SK-N-SH (cell line): ENCODE results near the gene SDHAF4. TPM values are rescaled to one million over a fixed set of nuclear protein-coding genes. Genes with fewer than 3 reads are reported as not detected.
"Not testable (repeated sequence)": the region's sequence is repeated elsewhere in the genome, so short reads cannot be mapped to it uniquely, and the experiment has no call there.

Experiments
- CTCF ChIA-PET: fragments of 300-600, 350-600 bp; formaldehyde crosslinking; extraction: SDS; loops from one replicate; lab custom pipeline; 2021; lab: Yijun Ruan, JAX
- POLR2A ChIA-PET: fragments of 350-600 bp; sonication (Branson Sonifier 250); formaldehyde crosslinking; extraction: SDS; loops from one replicate; lab custom pipeline; 2020; ENCODE audit warnings: antibody characterized with exemption, inconsistent platforms; lab: Yijun Ruan, JAX
- DNase-seq: peaks from one replicate; pipeline ENCODE4 v3.0.0; 2012
- H2AFZ ChIP-seq: fragments of 200-600 bp; sonication (generic); 2 replicates; pipeline ENCODE4 v1.8.1; 2016; ENCODE audit warnings: antibody characterized with exemption, mild to moderate bottlenecking, low read depth
- H3F3A ChIP-seq: fragments of 200-600 bp; sonication (generic); replicated peaks from 2 replicates; pipeline ENCODE3; 2016; ENCODE audit warnings: antibody characterized with exemption, mild to moderate bottlenecking; ENCODE audit not compliant: insufficient read depth
- H3K27ac ChIP-seq, 2 experiments: fragments of 200-500 bp in 1 of 2; fragments of 200-600 bp in 1 of 2; sonication (Bioruptor generic) in 1 of 2; sonication (generic), shearing (Covaris generic) in 1 of 2; 2 replicates each; pipeline versions ENCODE4 v1.5.1 to v1.6.1; 2014 to 2016; ENCODE audit warnings: low read depth in 2 of 2, inconsistent platforms in 1 of 2, low read length in 1 of 2, mild to moderate bottlenecking in 1 of 2, mixed read lengths in 1 of 2
- H3K27me3 ChIP-seq: fragments of 200-600 bp; sonication (generic), shearing (Covaris generic); 2 replicates; pipeline ENCODE4 v1.6.1; 2016; ENCODE audit warnings: mixed run types; ENCODE audit not compliant: insufficient read depth
- H3K36me3 ChIP-seq, 2 experiments: fragments of 200-500 bp in 1 of 2; fragments of 200-600 bp in 1 of 2; sonication (Bioruptor generic) in 1 of 2; sonication (generic) in 1 of 2; replicated peaks in 1 of 2; 2 replicates each; pipeline versions ENCODE3 to v1.5.1; 2014 to 2016; ENCODE audit warnings: low read length in 1 of 2, mild to moderate bottlenecking in 1 of 2; ENCODE audit not compliant: insufficient read depth in 2 of 2, control insufficient read depth in 1 of 2
- H3K4me1 ChIP-seq, 2 experiments: fragments of 200-500 bp in 1 of 2; fragments of 200-600 bp in 1 of 2; sonication (Bioruptor generic) in 1 of 2; sonication (generic), shearing (Covaris generic) in 1 of 2; 2 replicates each; pipeline versions ENCODE4 v1.5.1 to v1.6.1; 2014 to 2016; ENCODE audit warnings: low read depth in 1 of 2, low read length in 1 of 2, mixed run types in 1 of 2; ENCODE audit not compliant: insufficient read depth in 2 of 2, control insufficient read depth in 1 of 2
- H3K4me2 ChIP-seq: fragments of 200-600 bp; sonication (generic), shearing (Covaris generic); 2 replicates; pipeline ENCODE4 v1.6.1; 2017; ENCODE audit warnings: mixed run types
- H3K4me3 ChIP-seq, 2 experiments: fragments of 200-500 bp in 1 of 2; fragments of 200-600 bp in 1 of 2; sonication (Bioruptor generic) in 1 of 2; sonication (generic), shearing (Covaris generic) in 1 of 2; 2 replicates each; pipeline versions ENCODE4 v1.5.1 to v1.8.1; 2014 to 2016; ENCODE audit warnings: low read depth in 2 of 2, inconsistent platforms in 1 of 2, low read length in 1 of 2, mild to moderate bottlenecking in 1 of 2, mixed read lengths in 1 of 2, moderate library complexity in 1 of 2
- H3K79me2 ChIP-seq: fragments of 200-600 bp; sonication (generic); 2 replicates; pipeline ENCODE4 v1.8.1; 2017; ENCODE audit warnings: mild to moderate bottlenecking; ENCODE audit not compliant: insufficient read depth
- H3K9ac ChIP-seq: fragments of 200-600 bp; sonication (generic); 2 replicates; pipeline ENCODE4 v1.6.1; 2017; ENCODE audit warnings: mixed run types
- H3K9me2 ChIP-seq: fragments of 200-600 bp; sonication (generic); 2 replicates; pipeline ENCODE4 v1.6.1; 2017; ENCODE audit warnings: mixed run types
- H3K9me3 ChIP-seq: fragments of 200-600 bp; sonication (generic); 2 replicates; pipeline ENCODE4 v1.6.1; 2017; ENCODE audit warnings: mixed run types, mild to moderate bottlenecking, moderate library complexity
- H4K20me1 ChIP-seq: fragments of 200-600 bp; sonication (generic); 2 replicates; pipeline ENCODE4 v1.6.1; 2017; ENCODE audit warnings: mild to moderate bottlenecking, mixed run types; ENCODE audit not compliant: insufficient read depth
- CHD2 ChIP-seq: fragments of 150-350 bp; IDR thresholded peaks from 2 replicates; pipeline ENCODE4 v1.6.1; 2018; ENCODE audit warnings: low read length; ENCODE audit not compliant: partially characterized antibody
- EZH2phosphoT487 ChIP-seq: fragments of 200-600 bp; sonication (generic); IDR thresholded peaks from 2 replicates; pipeline ENCODE4 v1.6.1; 2017; ENCODE audit warnings: low read depth, mixed run types, mild to moderate bottlenecking, antibody characterized with exemption, moderate library complexity, borderline replicate concordance
- GABPA ChIP-seq: IDR thresholded peaks from 2 replicates; pipeline ENCODE4 v1.4.0; 2012; ENCODE audit warnings: low read depth, mild to moderate bottlenecking
- GATA2 ChIP-seq: sonication (generic); formaldehyde crosslinking; IDR thresholded peaks from 2 replicates; pipeline ENCODE4 v1.5.0; 2020; ENCODE audit warnings: mild to moderate bottlenecking, missing genetic modification reagents
- POLR2AphosphoS5 ChIP-seq: IDR thresholded peaks from 2 replicates; pipeline ENCODE4 v1.6.1; 2012; ENCODE audit warnings: low read depth, low read length
- RCOR1 ChIP-seq: fragments of 150-350 bp; IDR thresholded peaks from 2 replicates; pipeline ENCODE4 v1.6.1; 2017; ENCODE audit warnings: antibody characterized with exemption, low read length
- RXRA ChIP-seq: IDR thresholded peaks from 2 replicates; pipeline ENCODE4 v1.4.0; 2012; ENCODE audit warnings: low read depth, mild to moderate bottlenecking, borderline replicate concordance
- SMC3 ChIP-seq: IDR thresholded peaks from 2 replicates; pipeline ENCODE4 v1.6.1; 2012; ENCODE audit warnings: low read depth, low read length, improper control_type of control experiment
- TCF12 ChIP-seq: IDR thresholded peaks from 2 replicates; pipeline ENCODE4 v1.4.0; 2012
- WGBS: methylation state at CpG from one replicate; pipeline ENCODE4 v1.1.6; 2017; ENCODE audit warnings: low lambda C conversion rate; 5-methylcytosine and 5-hydroxymethylcytosine counted together
- polyA plus RNA-seq, 3 experiments: library from polyadenylated mRNA; depleted of rRNA; stranded (reverse); fragments of >200 nt; gene quantifications; 2 replicates each; pipeline ENCODE4 v1.2.3, GENCODE V29; 2012
- TF ChIP-seq, protein P1 (sequence below): IDR thresholded peaks from 2 replicates; pipeline ENCODE4 v1.4.0; 2012; ENCODE audit warnings: low read depth, borderline replicate concordance
- TF ChIP-seq, protein P2 (sequence below): fragments of 150-350 bp; IDR thresholded peaks from 2 replicates; pipeline ENCODE4 v1.6.1; 2016; ENCODE audit warnings: mild to moderate bottlenecking, low read depth, low read length

The SDHAF4 gene
- polyA plus RNA-seq, 1 of the 3 experiments (the other 2 are of a cell fraction), result 8.6 TPM

DNA sequence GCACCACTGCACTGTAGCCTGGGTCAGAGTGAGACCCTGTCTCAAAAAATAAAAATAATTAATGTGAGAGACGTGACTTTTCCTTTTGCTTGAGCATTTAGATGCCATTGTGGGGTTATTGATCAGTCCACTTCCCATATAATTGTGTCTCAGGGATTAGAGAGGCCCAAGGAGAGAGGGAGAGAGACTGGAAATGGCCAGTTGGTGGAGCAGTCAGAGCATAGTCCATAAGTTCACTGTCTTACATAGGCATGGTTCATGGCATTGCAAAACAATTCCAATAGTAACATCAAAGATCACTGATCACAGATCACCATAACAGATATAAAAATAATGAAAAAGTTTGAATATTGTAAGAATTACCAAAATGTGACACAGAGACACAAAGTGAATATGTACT, 15.2 kb upstream of the SDHAF4 start:
- Histone ChIP-seq H3K36me3 (no peaks in the 10 kb centered on the region), H3K4me1 (no peaks in the 10 kb centered on the region), H2AFZ (no peak overlapping the region), H3K9me2 (no peaks in the 10 kb centered on the region), H3K27ac (no peak overlapping the region), H3K27me3 (no peaks in the 10 kb centered on the region), H3K9me3 (no peaks in the 10 kb centered on the region), H3F3A (no peaks in the 10 kb centered on the region), H3K79me2 (no peaks in the 10 kb centered on the region), H3K4me3 (no peak overlapping the region), H3K9ac (no peak overlapping the region), H4K20me1 (no peaks in the 10 kb centered on the region), H3K4me2 (no peak overlapping the region)
- POLR2A ChIA-PET, result no interaction called here
- WGBS, result 81% methylated on average over 1 of the region's 1 CpG
- DNase-seq, result no peak
- TF ChIP-seq GATA2 (CRISPR knock-in tag) (no peak), SMC3 (no peak), TCF12 (no peak), GABPA (no peak), CHD2 (no peak), POLR2AphosphoS5 (no peak), RCOR1 (no peak), RXRA (no peak), EZH2phosphoT487 (no peak)
- TF ChIP-seq, protein P1, sequence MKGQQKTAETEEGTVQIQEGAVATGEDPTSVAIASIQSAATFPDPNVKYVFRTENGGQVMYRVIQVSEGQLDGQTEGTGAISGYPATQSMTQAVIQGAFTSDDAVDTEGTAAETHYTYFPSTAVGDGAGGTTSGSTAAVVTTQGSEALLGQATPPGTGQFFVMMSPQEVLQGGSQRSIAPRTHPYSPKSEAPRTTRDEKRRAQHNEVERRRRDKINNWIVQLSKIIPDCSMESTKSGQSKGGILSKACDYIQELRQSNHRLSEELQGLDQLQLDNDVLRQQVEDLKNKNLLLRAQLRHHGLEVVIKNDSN, result no peak
- TF ChIP-seq, protein P2, sequence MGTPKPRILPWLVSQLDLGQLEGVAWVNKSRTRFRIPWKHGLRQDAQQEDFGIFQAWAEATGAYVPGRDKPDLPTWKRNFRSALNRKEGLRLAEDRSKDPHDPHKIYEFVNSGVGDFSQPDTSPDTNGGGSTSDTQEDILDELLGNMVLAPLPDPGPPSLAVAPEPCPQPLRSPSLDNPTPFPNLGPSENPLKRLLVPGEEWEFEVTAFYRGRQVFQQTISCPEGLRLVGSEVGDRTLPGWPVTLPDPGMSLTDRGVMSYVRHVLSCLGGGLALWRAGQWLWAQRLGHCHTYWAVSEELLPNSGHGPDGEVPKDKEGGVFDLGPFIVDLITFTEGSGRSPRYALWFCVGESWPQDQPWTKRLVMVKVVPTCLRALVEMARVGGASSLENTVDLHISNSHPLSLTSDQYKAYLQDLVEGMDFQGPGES, result no peak
- CTCF ChIA-PET, result no interaction called here

DNA sequence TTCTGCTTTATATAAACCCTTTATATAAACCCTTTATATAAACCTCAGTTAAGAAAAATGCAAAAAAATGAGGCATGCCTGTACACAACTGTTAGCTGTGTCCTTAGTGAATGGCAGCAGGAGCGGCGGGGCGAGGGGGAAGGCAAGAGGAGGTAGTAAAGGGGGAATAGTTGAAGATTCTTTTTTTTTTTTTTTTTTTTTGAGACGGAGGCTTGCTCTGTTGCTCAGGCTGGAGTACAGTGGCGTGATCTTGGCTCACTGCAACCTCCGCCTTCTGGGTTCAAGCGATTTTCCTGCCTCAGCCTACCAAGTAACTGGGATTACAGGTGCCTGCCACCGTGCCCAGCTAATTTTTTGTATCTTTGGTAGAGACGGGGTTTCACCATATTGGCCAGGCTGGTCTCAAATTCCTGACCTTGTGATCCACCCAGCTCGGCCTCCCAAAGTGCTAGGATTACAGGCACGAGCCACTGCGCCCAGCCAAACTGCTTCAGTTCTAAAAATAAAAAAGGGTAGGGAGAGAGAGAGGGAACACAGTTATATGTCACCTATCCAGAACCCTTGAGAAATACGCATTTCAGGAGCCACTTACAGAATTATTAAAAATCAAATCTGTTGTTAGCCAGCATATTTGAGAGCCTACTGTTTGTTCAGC, 14.3 kb upstream of the SDHAF4 start:
- DNase-seq, H3K9ac ChIP-seq, POLR2A ChIA-PET, H3K36me3 ChIP-seq, H3K4me3 ChIP-seq, H3K9me2 ChIP-seq, H2AFZ ChIP-seq, H3K4me1 ChIP-seq, H3K9me3 ChIP-seq, H3K4me2 ChIP-seq, H4K20me1 ChIP-seq, H3K79me2 ChIP-seq, CTCF ChIA-PET, H3F3A ChIP-seq, H3K27ac ChIP-seq, H3K27me3 ChIP-seq: not testable (repeated sequence)
- WGBS, result 98% methylated on average over 13 of the region's 13 CpGs
